H1 (cell line): ENCODE results near the gene TSPAN5. TPM values are rescaled to one million over a fixed set of nuclear protein-coding genes. Genes with fewer than 3 reads are reported as not detected.

Experiments
- ASH2L ChIP-seq: fragments of 200-600, 300-600 bp; sonication (generic); IDR thresholded peaks from one replicate; pipeline ENCODE4 v1.7.1; 2017; ENCODE audit warnings: low read length
- ATF3 ChIP-seq: IDR thresholded peaks from 2 replicates; pipeline ENCODE4 v1.6.1; 2011; ENCODE audit warnings: low read depth, mild to moderate bottlenecking, low read length; ENCODE audit not compliant: insufficient read depth
- BRCA1 ChIP-seq: IDR thresholded peaks from 2 replicates; pipeline ENCODE4 v1.6.1; 2012; ENCODE audit warnings: low read depth, low read length, improper control_type of control experiment
- CHD1 ChIP-seq: IDR thresholded peaks from 2 replicates; pipeline ENCODE4 v1.6.1; 2012; ENCODE audit warnings: low read depth, low read length, improper control_type of control experiment
- CTBP2 ChIP-seq: IDR thresholded peaks from 2 replicates; pipeline ENCODE4 v1.7.0; 2011; ENCODE audit warnings: borderline replicate concordance, mild to moderate bottlenecking, moderate library complexity, mixed read lengths, low read length; ENCODE audit not compliant: insufficient read depth, insufficient read length
- CTCF ChIP-seq, 3 experiments: IDR thresholded peaks; 1 replicate in 2 of 3; 2 replicates in 1 of 3; pipeline versions ENCODE4 v1.5.1 to v1.6.1; 2011; ENCODE audit warnings: low read length in 3 of 3, mild to moderate bottlenecking in 3 of 3, inconsistent platforms in 2 of 3, low read depth in 1 of 3, moderate library complexity in 1 of 3; ENCODE audit not compliant: insufficient read depth in 1 of 3; ENCODE audit errors: control extremely low read depth in 1 of 3
- E2F6 ChIP-seq: IDR thresholded peaks from 2 replicates; pipeline ENCODE4 v1.6.1; 2012; ENCODE audit warnings: inconsistent platforms
- EZH2 ChIP-seq: fragments of 200-600 bp; sonication (generic); IDR thresholded peaks from 2 replicates; pipeline ENCODE4 v1.7.1; 2012; ENCODE audit warnings: low read depth, mild to moderate bottlenecking, moderate library complexity, low read length, inconsistent platforms; ENCODE audit not compliant: severe bottlenecking
- FOSL1 ChIP-seq: IDR thresholded peaks from 2 replicates; pipeline ENCODE4 v1.6.1; 2011; ENCODE audit warnings: mild to moderate bottlenecking, low read depth, low read length, moderate library complexity; ENCODE audit not compliant: insufficient read depth
- GABPA ChIP-seq: IDR thresholded peaks from 2 replicates; pipeline ENCODE4 v1.6.1; 2011; ENCODE audit warnings: mild to moderate bottlenecking, low read length, moderate library complexity, borderline replicate concordance; ENCODE audit not compliant: insufficient read depth
- JUND ChIP-seq: IDR thresholded peaks from 2 replicates; pipeline ENCODE4 v1.6.1; 2011; ENCODE audit warnings: mild to moderate bottlenecking, improper control_type of control experiment, low read length
- KDM4A ChIP-seq: IDR thresholded peaks from one replicate; pipeline ENCODE4 v1.7.1; 2012; ENCODE audit warnings: low read depth, mild to moderate bottlenecking, moderate library complexity, low read length, inconsistent platforms; ENCODE audit not compliant: severe bottlenecking
- KDM5A ChIP-seq: fragments of 200-600 bp; IDR thresholded peaks from 2 replicates; pipeline ENCODE4 v1.7.1; 2012; ENCODE audit warnings: mild to moderate bottlenecking, low read length, inconsistent platforms, mixed read lengths
- PHF8 ChIP-seq: fragments of 200-600 bp; sonication (generic); conservative IDR thresholded peaks from 2 replicates; pipeline ENCODE4 v1.7.1; 2012; ENCODE audit warnings: low read depth, mild to moderate bottlenecking, inconsistent platforms, low read length, moderate library complexity
- RAD21 ChIP-seq, 2 experiments: IDR thresholded peaks in 1 of 2; conservative IDR thresholded peaks in 1 of 2; 2 replicates each; pipeline ENCODE4 v1.6.1; 2011; ENCODE audit warnings: low read depth in 2 of 2, low read length in 2 of 2, improper control_type of control experiment in 1 of 2, inconsistent platforms in 1 of 2, mild to moderate bottlenecking in 1 of 2, moderate library complexity in 1 of 2
- RBBP5 ChIP-seq: IDR thresholded peaks from 2 replicates; pipeline ENCODE4 v1.7.1; 2012; ENCODE audit warnings: low read depth, mild to moderate bottlenecking, inconsistent platforms, low read length, moderate library complexity, borderline replicate concordance
- SRF ChIP-seq: IDR thresholded peaks from 2 replicates; pipeline ENCODE4 v1.6.1; 2011; ENCODE audit warnings: mild to moderate bottlenecking, low read depth, low read length, moderate library complexity
- TAF1 ChIP-seq: IDR thresholded peaks from 2 replicates; pipeline ENCODE4 v1.6.1; 2011; ENCODE audit warnings: mild to moderate bottlenecking, low read depth, low read length
- polyA plus RNA-seq, 7 experiments: library from polyadenylated mRNA; depleted of rRNA in 3 of 7; stranded (reverse) in 5 of 7; unstranded in 2 of 7; fragments of >200 nt in 5 of 7; fragments of 200-250 nt in 2 of 7; gene quantifications; 1 replicate in 5 of 7; 2 replicates in 1 of 7; 4 replicates in 1 of 7; pipeline versions ENCODE4 v1.2.1 to v1.2.3, GENCODE V29; 2011 to 2013; ENCODE audit warnings: missing spikeins in 2 of 7, mixed read lengths in 2 of 7
- total RNA-seq: library from RNA; stranded (reverse); fragmentation: NEBNext Ultra II Directional; extraction: Animal tissue kit (Norgen Biotek cat#: 25700); gene quantifications from 2 replicates; pipeline ENCODE4 v1.2.1, GENCODE V29; 2021

Gene TSPAN5
- total and polyA plus RNA-seq, 2 of the 8 experiments (the other 6 are each of a cell fraction or from before 2014, with no cell fraction given), result 17.6 to 21.2 TPM

- TF ChIP-seq CHD1 (no peak), CTBP2 (peak; percentile 89), SRF (no peak), TAF1 (no peak; the same call in 1 of the 2 replicates), GABPA (no peak), ATF3 (no peak), JUND (no peak), RBBP5 (0 out of 2 replicates have a peak, but pooled peaks have one; percentile 90), KDM4A (peak; percentile 82), CTCF (IDR thresholded peaks at IDR 0.05; ENCODE audit: control extremely low read depth in 1 of 3, insufficient read depth in 1 of 3, low read depth in 1 of 3, low read length in 3 of 3) (no peak), RAD21 (IDR thresholded peaks at IDR 0.05 in 1 of 2, conservative IDR thresholded peaks at IDR 0.05 in 1 of 2; ENCODE audit: low read depth in 2 of 2, low read length in 2 of 2) (peak in 1 of 2 experiments; percentile 20; a peak in 1 of 4 replicates), E2F6 (peak; percentile 48; the same call in 1 of the 2 replicates), BRCA1 (no peak), PHF8 (peak; percentile 55; the same call in 1 of the 2 replicates), KDM5A (no peak), EZH2 (no peak), FOSL1 (no peak), ASH2L (peak; percentile 99)
Observed at GRCh38 chr4:98658287-98659105, at the start of gene TSPAN5 (continued).
